Measurements from ENCODE around the gene PI4KA.

The PI4KA gene

GRCh38 chr22:20746431-20747189 lies 112.0 kb downstream of the PI4KA start:
- no peaks in the 10 kb centered on the region for H3K9me3 ChIP-seq
- H3K36me3 ChIP-seq: peaks cover 41% of the 10 kb centered on the region
- no peak for TF ChIP-seq CTCF (IDR thresholded peaks at IDR 0.05; ENCODE audit: low read depth, low read length)
- no peak for DNase-seq
- H3K4me3 ChIP-seq (ENCODE audit: low read depth, low read length): no peak overlapping the region
- H3K27me3 ChIP-seq: no peaks in the 10 kb centered on the region
- H3K4me1 ChIP-seq: peaks cover 1% of the 10 kb centered on the region

GRCh38 chr22:20745119-20745518 lies 113.5 kb downstream of the PI4KA start:
- Histone ChIP-seq H3K4me3 (ENCODE audit: low read depth, low read length) (no peak overlapping the region), H3K27me3 (no peaks in the 10 kb centered on the region), H3K4me1 (peaks cover 4% of the 10 kb centered on the region), H3K9me3 (no peaks in the 10 kb centered on the region), H3K36me3 (peaks cover 46% of the 10 kb centered on the region)
- TF ChIP-seq CTCF (IDR thresholded peaks at IDR 0.05; ENCODE audit: low read depth, low read length): no peak
- no peak for DNase-seq

GRCh38 chr22:20744456-20744855 lies 114.2 kb downstream of the PI4KA start:
- H3K9me3 ChIP-seq: no peaks in the 10 kb centered on the region
- peaks cover 49% of the 10 kb centered on the region for H3K36me3 ChIP-seq
- H3K27me3 ChIP-seq: no peaks in the 10 kb centered on the region
- no peak overlapping the region for H3K4me3 ChIP-seq (ENCODE audit: low read depth, low read length)
- no peak for TF ChIP-seq CTCF (IDR thresholded peaks at IDR 0.05; ENCODE audit: low read depth, low read length)
- DNase-seq: no peak
- peaks cover 4% of the 10 kb centered on the region for H3K4me1 ChIP-seq

GRCh38 chr22:20742764-20743163 lies 115.8 kb downstream of the PI4KA start:
- H3K4me3 ChIP-seq (ENCODE audit: low read depth, low read length): no peak overlapping the region
- peaks cover 4% of the 10 kb centered on the region for H3K4me1 ChIP-seq
- H3K9me3 ChIP-seq: no peaks in the 10 kb centered on the region
- H3K27me3 ChIP-seq: no peaks in the 10 kb centered on the region
- no peak for TF ChIP-seq CTCF (IDR thresholded peaks at IDR 0.05; ENCODE audit: low read depth, low read length)
- no peak for DNase-seq
- H3K36me3 ChIP-seq: peaks cover 57% of the 10 kb centered on the region

GRCh38 chr22:20741634-20742581 lies 116.7 kb downstream of the PI4KA start:
- peaks cover 51% of the 10 kb centered on the region for H3K36me3 ChIP-seq

More at GRCh38 chr22:20741634-20742581, 116.7 kb downstream of the PI4KA start:
- Histone ChIP-seq H3K9me3 (no peaks in the 10 kb centered on the region), H3K27me3 (no peaks in the 10 kb centered on the region), H3K4me3 (ENCODE audit: low read depth, low read length) (no peak overlapping the region), H3K4me1 (peaks cover 4% of the 10 kb centered on the region)
- peak; percentile 43 for DNase-seq
- TF ChIP-seq CTCF (IDR thresholded peaks at IDR 0.05; ENCODE audit: low read depth, low read length): peak; percentile 90
